CD4-positive, alpha-beta memory T cell (primary cell): Measurements from ENCODE around the gene GJA8. TPM values are rescaled to one million over a fixed set of nuclear protein-coding genes. Genes with fewer than 3 reads are reported as not detected.
A peak's percentile ranks its signal among the peaks of the same experiment; 100 is the strongest.
"Not testable (repeated sequence)": the region's sequence is repeated elsewhere in the genome, so short reads cannot be mapped to it uniquely, and the experiment has no call there.

ENCODE experiments used
- CTCF ChIA-PET: fragments of 350-600 bp; sonication (Branson Sonifier 250); formaldehyde crosslinking; loops from one replicate; lab custom pipeline; 2021; ENCODE audit warnings: inconsistent platforms; ENCODE audit not compliant: partially characterized antibody; lab: Charles Lee
- POLR2A ChIA-PET: fragments of 350-600 bp; sonication (Branson Sonifier 250); formaldehyde crosslinking; loops from one replicate; lab custom pipeline; 2021; ENCODE audit not compliant: partially characterized antibody; lab: Charles Lee
- DNase-seq, 5 donors: peaks; one replicate each; pipeline versions ENCODE4 v3.0.0 to v3.0.0-alpha.2; 2020 to 2022; ENCODE audit warnings: mixed read lengths in 1 of 5
- H3K27ac ChIP-seq: one replicate; pipeline ENCODE4 v1.7.0; 2013; ENCODE audit warnings: low read depth, low read length
- H3K27me3 ChIP-seq: 2 replicates; pipeline ENCODE4 v1.7.0; 2013; ENCODE audit warnings: mild to moderate bottlenecking, low read length, moderate library complexity; ENCODE audit not compliant: insufficient read depth
- H3K36me3 ChIP-seq: 2 replicates; pipeline ENCODE4 v1.7.0; 2013; ENCODE audit warnings: mild to moderate bottlenecking, low read length, moderate library complexity; ENCODE audit not compliant: insufficient read depth
- H3K4me1 ChIP-seq: 2 replicates; pipeline ENCODE4 v1.7.0; 2013; ENCODE audit warnings: mild to moderate bottlenecking, low read length, moderate library complexity; ENCODE audit not compliant: insufficient read depth
- H3K4me3 ChIP-seq, 2 donors: one replicate each; pipeline ENCODE4 v1.7.0; 2013; ENCODE audit warnings: low read length in 2 of 2, mild to moderate bottlenecking in 1 of 2
- H3K9me3 ChIP-seq, 2 donors: one replicate each; pipeline ENCODE4 v1.7.0; 2013; ENCODE audit warnings: low read length in 2 of 2, control low read depth in 1 of 2; ENCODE audit not compliant: control insufficient read depth in 1 of 2
- H3K27ac Mint-ChIP-seq, 7 donors: one replicate each; pipeline ENCODE4 v1.8.0; 2020 to 2021; ENCODE audit warnings: mixed read lengths in 7 of 7, mild to moderate bottlenecking in 6 of 7, inconsistent platforms in 3 of 7, moderate library complexity in 3 of 7
- H3K27me3 Mint-ChIP-seq, 2 donors: one replicate each; pipeline ENCODE4 v1.8.0; 2020 to 2021; ENCODE audit warnings: mixed read lengths in 2 of 2
- H3K36me3 Mint-ChIP-seq, 2 donors: one replicate each; pipeline ENCODE4 v1.8.0; 2020 to 2021; ENCODE audit warnings: mixed read lengths in 2 of 2, inconsistent platforms in 1 of 2, mild to moderate bottlenecking in 1 of 2
- H3K4me1 Mint-ChIP-seq, 4 donors: one replicate each; pipeline ENCODE4 v1.8.0; 2020 to 2021; ENCODE audit warnings: mixed read lengths in 4 of 4, mild to moderate bottlenecking in 1 of 4
- H3K4me3 Mint-ChIP-seq, 8 donors: one replicate each; pipeline ENCODE4 v1.8.0; 2020 to 2021; ENCODE audit warnings: mixed read lengths in 8 of 8, mild to moderate bottlenecking in 7 of 8, moderate library complexity in 6 of 8, inconsistent platforms in 3 of 8
- H3K9me3 Mint-ChIP-seq, 8 donors: one replicate each; pipeline ENCODE4 v1.8.0; 2020 to 2021; ENCODE audit warnings: mixed read lengths in 8 of 8, mild to moderate bottlenecking in 5 of 8, inconsistent platforms in 3 of 8, moderate library complexity in 1 of 8
- intact Hi-C: fragments of 100-400 bp; cut with micrococcal nuclease; formaldehyde crosslinking; loops from one replicate; pipeline ENCODE4 v1.15.1; 2023
- polyA plus RNA-seq, 2 donors: library from polyadenylated mRNA; unstranded; fragments of 300-500 nt; fragmentation: Illumina TruSeq; gene quantifications; one replicate each; pipeline ENCODE4 v1.2.3, GENCODE V29; 2021
- total RNA-seq, 2 experiments: library from RNA; stranded (reverse); gene quantifications; one replicate each; pipeline ENCODE4 v1.2.3, GENCODE V29; 2021

The GJA8 gene
- total and polyA plus RNA-seq, 4 experiments from 2014 or later = not detected

DNA sequence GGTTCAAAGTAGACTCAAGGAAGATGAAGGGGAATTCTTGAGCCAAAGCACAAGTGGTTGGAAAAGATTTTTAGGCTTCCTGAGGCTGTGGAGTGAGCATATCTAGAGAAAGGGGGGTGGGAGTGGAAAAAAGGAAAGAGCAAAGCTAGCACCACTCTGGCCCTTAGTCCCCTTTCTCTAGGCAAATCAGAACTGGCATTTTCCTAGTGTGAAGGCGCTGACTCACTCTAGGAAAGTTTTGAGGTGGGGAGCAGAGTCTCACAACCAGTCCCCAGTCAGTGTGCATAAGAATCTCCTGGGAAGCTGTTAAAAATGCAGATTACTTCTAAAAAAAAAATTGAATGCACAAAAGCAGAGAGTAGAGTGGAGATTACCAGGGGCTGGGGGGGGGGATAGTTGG lies 22.2 kb downstream of the GJA8 start:
- Mint-ChIP-seq H3K9me3 (no peaks in the 10 kb centered on the region), H3K36me3 (no peaks in the 10 kb centered on the region), H3K27me3 (peaks cover 0 to 2% of the 10 kb centered on the region in 2 donors), H3K27ac (peak overlapping the region in 1 of 7 donors; percentile 30), H3K4me3 (no peak overlapping the region), H3K4me1 (peaks cover 2 to 5% (median 4%) of the 10 kb centered on the region in 4 donors)
- Histone ChIP-seq H3K4me1 (peaks cover 6% of the 10 kb centered on the region), H3K27me3 (no peaks in the 10 kb centered on the region), H3K36me3 (no peaks in the 10 kb centered on the region), H3K27ac (no peak overlapping the region), H3K4me3 (no peak overlapping the region), H3K9me3 (no peaks in the 10 kb centered on the region)
- POLR2A ChIA-PET = no interaction called here
- CTCF ChIA-PET = no interaction called here
- DNase-seq = no peak
- intact Hi-C loops = no loop called here

DNA sequence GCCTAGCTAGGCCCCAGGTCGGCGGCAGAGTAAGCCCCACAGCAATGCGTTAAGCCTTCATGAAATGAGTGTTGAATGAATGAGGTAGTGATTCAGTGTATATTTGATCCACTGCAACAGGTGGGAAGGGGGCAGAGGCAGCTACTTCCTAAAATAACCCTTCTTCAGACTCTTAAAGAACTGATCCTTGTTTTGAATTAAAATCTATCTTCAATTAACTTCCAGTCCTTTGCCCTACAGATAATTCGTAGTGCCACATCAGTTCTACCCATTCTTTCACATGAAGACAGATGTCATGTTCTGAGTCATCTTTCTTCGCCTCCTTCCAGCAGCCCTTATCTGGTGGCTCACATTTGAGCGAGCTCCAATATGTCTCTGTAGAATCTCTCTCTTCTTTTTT lies 24.6 kb downstream of the GJA8 start:
- H3K27me3 ChIP-seq, H3K36me3 ChIP-seq, H3K27ac Mint-ChIP-seq, H3K36me3 Mint-ChIP-seq, H3K4me3 Mint-ChIP-seq, CTCF ChIA-PET, POLR2A ChIA-PET, DNase-seq, intact Hi-C loops, H3K9me3 ChIP-seq, H3K27me3 Mint-ChIP-seq, H3K27ac ChIP-seq, H3K9me3 Mint-ChIP-seq, H3K4me3 ChIP-seq: not testable (repeated sequence)
- H3K4me1 Mint-ChIP-seq = peaks cover 9 to 28% (median 20%) of the 10 kb centered on the region in 4 donors
- peaks cover 17% of the 10 kb centered on the region for H3K4me1 ChIP-seq

DNA sequence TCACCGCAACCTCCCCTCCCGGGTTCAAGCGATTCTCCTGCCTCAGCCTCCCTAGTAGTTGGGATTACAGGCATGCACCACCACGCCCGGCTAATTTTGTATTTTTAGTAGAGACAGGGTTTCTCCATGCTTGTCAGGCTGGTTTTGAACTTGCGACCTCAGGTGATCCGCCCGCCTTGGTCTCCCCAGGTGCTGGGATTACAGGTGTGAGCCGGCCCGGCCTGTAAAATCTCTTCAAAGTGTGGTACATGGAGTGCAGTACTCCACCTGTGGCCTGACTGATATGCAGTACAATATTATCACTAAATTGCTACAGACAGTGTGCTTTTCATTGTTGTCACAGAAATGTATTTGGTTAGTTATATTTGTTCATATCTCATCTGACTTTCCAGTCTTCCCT lies 25.1 kb downstream of the GJA8 start:
- not testable (repeated sequence) for H3K27ac Mint-ChIP-seq, H3K36me3 ChIP-seq

DNA sequence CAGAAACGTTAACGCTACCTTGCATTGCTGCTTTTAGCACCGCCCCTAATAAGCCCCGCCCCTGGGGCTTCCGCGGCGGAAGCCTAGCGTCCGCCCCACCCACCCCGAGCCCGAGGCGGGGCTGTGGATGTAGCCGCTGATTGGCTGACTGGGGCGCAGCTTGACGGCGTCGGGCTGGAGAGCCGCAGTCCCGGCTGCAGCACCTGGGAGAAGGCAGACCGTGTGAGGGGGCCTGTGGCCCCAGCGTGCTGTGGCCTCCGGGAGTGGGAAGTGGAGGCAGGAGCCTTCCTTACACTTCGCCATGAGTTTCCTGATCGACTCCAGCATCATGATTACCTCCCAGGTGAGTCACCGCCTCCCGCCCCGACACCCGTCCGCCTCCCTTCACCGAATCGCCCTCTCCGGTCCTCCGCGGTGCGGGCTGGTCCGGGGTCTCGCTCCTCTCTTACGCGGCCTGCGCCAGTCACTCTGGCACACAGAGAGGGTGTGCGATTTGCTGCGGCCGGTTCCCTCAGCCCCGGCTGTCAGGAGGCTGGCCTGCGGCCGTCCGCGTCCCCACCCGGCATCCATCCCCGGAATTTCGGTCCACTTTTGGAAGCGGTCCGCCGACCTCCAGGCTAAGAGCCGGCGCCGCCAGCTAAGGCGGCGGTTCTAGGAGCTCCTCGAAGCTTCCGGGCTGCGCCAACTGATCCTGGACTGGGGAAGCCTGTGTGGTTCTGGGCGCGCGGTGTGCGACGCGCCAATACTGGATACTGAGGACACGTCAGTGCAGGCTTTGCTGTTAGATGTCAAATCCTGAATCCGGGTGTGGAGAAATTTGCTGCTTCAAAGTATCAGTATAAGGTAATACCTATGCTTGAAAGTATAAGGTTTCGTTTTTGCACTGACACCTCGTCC lies 25.9 kb downstream of the GJA8 start, which contains the start of gene GPR89B:
GPR89B (plus strand) TSS at position 185 of the 897 bp plus-strand sequence; CDS start at position 302, 117 bp downstream.
- POLR2A ChIA-PET, H3K9me3 ChIP-seq, H3K36me3 Mint-ChIP-seq, H3K27me3 Mint-ChIP-seq, CTCF ChIA-PET, H3K36me3 ChIP-seq, H3K27me3 ChIP-seq, intact Hi-C loops, H3K9me3 Mint-ChIP-seq: not testable (repeated sequence)
- peaks cover 19% of the 10 kb centered on the region for H3K4me1 ChIP-seq
- peaks cover 14 to 33% (median 23%) of the 10 kb centered on the region in 4 donors for H3K4me1 Mint-ChIP-seq
- H3K27ac ChIP-seq = peak within 1 kb of the TSS; percentile 67
- DNase-seq = peak; percentile 86 to 92 (median 92)
- peak within 1 kb of the TSS; percentile 79 to 88 (median 86) for H3K4me3 Mint-ChIP-seq
- peak within 1 kb of the TSS; percentile 36 to 79 for H3K4me3 ChIP-seq
- peak within 1 kb of the TSS; percentile 57 to 80 (median 72) for H3K27ac Mint-ChIP-seq

More for the DNA sequence above, 25.1 kb downstream of the GJA8 start:
- peaks cover 11 to 33% (median 23%) of the 10 kb centered on the region in 4 donors for H3K4me1 Mint-ChIP-seq
- H3K9me3 Mint-ChIP-seq, H3K9me3 ChIP-seq, H3K27me3 Mint-ChIP-seq, H3K27me3 ChIP-seq, CTCF ChIA-PET, intact Hi-C loops, H3K36me3 Mint-ChIP-seq, POLR2A ChIA-PET, H3K4me3 ChIP-seq, H3K4me3 Mint-ChIP-seq, DNase-seq, H3K27ac ChIP-seq: not testable (repeated sequence)
- H3K4me1 ChIP-seq = peaks cover 19% of the 10 kb centered on the region

DNA sequence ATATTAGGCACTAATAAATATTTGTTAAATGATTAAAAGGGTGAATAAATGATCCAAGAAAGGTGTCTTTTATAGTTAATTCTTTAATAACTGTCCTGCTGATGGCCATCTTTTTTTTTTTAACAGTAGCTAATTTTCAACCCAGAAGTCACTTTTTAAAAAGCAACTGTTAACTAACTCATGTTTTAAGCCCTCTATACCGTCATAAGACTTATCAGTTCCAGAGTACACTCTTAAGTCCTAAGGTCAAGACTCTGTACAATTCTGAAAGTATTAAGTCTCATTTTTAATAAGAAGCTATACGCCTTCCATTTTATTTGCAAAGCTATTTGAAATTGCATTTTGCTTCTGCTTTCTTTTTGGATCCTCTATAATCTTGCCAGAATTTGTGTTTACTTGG lies 28.5 kb downstream of the GJA8 start:
- H3K27ac Mint-ChIP-seq, H3K27me3 Mint-ChIP-seq, H3K27ac ChIP-seq, POLR2A ChIA-PET, H3K27me3 ChIP-seq, DNase-seq, intact Hi-C loops, H3K9me3 ChIP-seq, CTCF ChIA-PET, H3K36me3 Mint-ChIP-seq, H3K4me3 ChIP-seq, H3K9me3 Mint-ChIP-seq, H3K36me3 ChIP-seq: not testable (repeated sequence)
- H3K4me1 Mint-ChIP-seq = peaks cover 16 to 33% (median 24%) of the 10 kb centered on the region in 4 donors
- peak overlapping the region in 2 of 8 donors; percentile 9 to 80 for H3K4me3 Mint-ChIP-seq
- H3K4me1 ChIP-seq = peaks cover 19% of the 10 kb centered on the region

DNA sequence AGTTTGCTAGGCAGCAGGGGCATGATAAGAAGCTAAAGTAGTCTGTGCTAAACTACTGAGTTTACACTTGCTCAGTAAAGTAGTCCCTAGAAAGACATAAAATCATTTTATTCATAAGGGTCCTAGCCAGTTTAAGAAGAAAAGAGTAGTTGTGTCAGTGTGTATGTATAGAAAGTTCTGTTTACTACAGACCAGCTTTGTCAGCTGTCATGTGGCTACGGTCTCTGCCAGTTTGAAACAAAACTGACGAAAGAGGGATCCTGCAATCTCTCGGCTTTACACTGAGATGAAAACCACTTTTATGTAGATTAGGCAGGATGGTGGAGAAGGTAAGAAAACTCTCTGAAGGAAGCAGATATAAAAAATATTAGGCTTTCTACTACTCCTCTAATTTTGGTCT lies 32.7 kb downstream of the GJA8 start:
- H3K27ac Mint-ChIP-seq, H3K4me3 Mint-ChIP-seq, H3K4me1 ChIP-seq, intact Hi-C loops, H3K27me3 ChIP-seq, CTCF ChIA-PET, H3K9me3 Mint-ChIP-seq, H3K9me3 ChIP-seq, POLR2A ChIA-PET, DNase-seq, H3K36me3 ChIP-seq, H3K4me3 ChIP-seq, H3K36me3 Mint-ChIP-seq, H3K27me3 Mint-ChIP-seq, H3K27ac ChIP-seq: not testable (repeated sequence)
- peaks cover 12 to 24% (median 18%) of the 10 kb centered on the region in 4 donors for H3K4me1 Mint-ChIP-seq

DNA sequence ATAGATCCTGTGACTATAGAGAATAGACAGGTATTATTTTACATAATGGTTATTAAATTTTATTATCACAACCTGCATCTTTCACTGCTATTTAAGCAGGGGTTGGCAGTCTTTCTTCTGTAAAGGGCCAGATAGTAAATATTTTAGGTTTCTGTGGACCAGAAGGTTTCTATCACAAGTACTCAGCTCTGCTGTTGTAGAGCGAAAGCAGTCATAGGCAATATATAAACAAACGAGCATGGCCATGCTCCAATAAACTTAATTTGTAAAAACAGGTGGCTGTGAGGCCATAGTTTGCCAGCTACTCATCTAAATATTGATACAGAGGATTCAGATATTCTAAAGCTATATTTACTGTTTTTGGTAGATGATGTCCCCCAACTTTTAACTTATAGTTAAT lies 37.9 kb downstream of the GJA8 start:
- H3K9me3 Mint-ChIP-seq, H3K27ac ChIP-seq, CTCF ChIA-PET, intact Hi-C loops, H3K36me3 Mint-ChIP-seq, H3K4me1 ChIP-seq, H3K4me3 Mint-ChIP-seq, H3K27me3 Mint-ChIP-seq, DNase-seq, H3K4me3 ChIP-seq, H3K27me3 ChIP-seq, H3K4me1 Mint-ChIP-seq, H3K36me3 ChIP-seq, POLR2A ChIA-PET, H3K27ac Mint-ChIP-seq, H3K9me3 ChIP-seq: not testable (repeated sequence)
